HG02642 (cell line): ENCODE results near the gene UBTD2.
"Not testable (repeated sequence)": the region's sequence is repeated elsewhere in the genome, so short reads cannot be mapped to it uniquely, and the experiment has no call there.

ENCODE experiments used
- ATAC-seq: cut with Tn5 transposase; IDR thresholded peaks from one replicate; pipeline ENCODE4 v1.9.1; 2021; ENCODE audit warnings: mild to moderate bottlenecking; ENCODE audit not compliant: unreplicated experiment, poor library complexity

UBTD2 gene

DNA sequence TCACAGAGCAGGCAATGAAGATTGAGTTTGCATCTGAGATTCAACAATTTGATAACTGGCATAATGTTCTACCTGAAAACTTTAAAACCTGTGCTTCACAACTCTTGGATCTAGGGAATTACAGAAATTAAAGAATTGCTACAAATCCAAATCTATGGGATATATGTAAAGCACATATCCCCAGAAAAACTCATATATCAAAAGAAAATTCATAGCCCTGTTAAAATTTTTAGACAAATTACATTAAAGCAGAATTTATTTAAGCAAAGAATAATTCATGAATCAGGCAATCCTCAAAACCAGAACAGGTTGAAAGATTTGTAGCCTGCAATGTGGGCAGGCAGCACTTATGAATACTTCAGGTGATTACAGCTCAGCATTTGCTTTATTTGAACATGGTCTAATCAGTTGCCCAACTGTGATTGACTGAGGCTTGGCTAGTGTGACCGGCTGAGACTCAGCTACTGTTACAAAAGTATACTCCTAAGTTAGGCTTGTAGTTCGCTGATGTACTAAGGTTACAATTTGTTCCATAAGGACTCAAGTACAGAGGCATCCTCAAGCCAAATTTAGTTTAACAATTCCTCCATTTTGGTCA, 10.3 kb upstream of the UBTD2 start:
- ATAC-seq = no peak

DNA sequence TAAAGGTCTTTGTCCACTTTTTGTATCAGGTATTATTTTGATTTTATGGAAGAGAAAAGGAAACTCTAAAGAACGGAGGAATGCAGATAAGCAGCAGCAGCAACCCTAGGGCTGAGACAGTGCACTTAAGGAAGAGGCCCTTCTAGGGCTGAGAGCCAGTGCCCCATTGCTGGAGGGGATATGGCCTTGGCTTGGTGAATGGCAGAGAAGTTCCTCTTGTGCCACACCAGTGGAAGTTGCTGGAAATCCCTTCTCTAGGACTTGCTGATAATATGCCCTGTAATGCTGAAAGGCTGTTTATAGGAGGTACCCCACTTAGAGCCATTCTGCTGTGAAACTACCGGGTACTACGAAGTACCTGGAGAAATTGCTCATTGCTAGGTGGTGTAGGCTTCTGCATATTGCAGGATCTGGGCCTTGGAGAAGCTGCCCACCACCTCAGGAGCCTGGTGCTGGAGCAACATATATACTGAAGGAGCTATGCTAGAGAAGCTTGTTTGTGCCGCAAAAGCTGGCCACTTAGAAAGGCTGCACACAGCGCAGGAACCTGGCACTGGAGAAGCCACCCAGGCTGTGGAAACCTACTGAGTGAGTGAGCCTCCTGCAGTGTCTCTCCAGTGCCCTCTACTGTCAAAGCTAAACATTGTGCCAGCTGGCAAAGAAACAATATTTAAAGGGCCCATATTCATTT, 9.6 kb upstream of the UBTD2 start:
- peak; percentile 89 for ATAC-seq

DNA sequence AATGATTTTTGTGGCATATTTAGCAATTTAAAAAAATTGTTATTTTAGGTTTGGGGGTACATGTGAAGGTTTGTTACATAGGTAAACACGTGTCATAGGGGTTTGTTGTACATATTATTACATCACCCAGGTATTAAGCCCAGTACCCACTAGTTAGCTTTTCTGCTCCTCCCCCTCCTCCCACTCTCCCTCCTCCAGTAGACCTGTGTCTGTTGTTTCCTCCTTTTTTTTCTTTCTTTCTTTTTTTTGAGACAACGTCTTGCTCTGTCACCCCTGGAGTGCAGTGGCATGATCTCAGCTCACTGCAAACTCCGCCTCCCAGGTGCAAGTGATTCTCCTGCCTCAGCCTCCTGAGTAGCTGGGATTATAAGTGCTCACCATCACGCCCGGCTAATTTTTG, 8.3 kb upstream of the UBTD2 start:
- ATAC-seq = not testable (repeated sequence)

DNA sequence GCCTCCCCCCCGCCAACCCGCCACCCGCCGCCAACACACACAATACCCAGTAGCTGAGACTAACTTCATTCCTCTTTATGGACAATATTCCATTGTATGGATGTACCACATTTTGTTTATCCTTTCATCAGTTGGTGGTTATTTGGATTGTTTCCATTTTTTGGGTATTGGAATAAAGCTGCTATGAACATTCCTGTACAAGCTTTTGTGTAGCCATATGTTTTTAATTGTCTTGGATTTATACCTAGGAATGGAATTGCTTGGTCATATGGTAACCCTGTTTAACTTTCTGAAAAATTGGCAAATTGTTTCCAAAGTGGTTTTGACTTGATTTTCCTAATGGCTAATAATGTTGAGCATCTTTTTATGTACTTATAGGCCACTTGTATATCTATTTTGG, 4.9 kb upstream of the UBTD2 start:
- ATAC-seq = no peak

DNA sequence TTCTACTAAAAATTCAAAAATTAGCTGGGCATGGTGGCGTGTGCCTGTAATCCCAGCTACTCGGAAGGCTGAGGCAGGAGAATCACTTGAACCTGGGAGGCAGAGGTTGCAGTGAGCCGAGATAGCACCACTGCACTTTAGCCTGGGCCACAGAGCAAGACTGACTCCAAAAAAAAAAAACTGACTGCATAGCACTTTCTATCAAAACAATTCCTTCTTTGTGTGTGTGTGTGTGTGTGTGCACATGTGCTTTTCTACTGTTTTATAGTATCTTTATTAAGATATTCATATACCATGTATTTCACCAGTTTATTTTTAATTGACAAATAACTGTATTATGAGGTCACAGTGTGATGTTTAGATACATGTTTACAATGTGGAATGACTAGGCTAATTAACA, 3.6 kb upstream of the UBTD2 start:
- ATAC-seq = not testable (repeated sequence)

DNA sequence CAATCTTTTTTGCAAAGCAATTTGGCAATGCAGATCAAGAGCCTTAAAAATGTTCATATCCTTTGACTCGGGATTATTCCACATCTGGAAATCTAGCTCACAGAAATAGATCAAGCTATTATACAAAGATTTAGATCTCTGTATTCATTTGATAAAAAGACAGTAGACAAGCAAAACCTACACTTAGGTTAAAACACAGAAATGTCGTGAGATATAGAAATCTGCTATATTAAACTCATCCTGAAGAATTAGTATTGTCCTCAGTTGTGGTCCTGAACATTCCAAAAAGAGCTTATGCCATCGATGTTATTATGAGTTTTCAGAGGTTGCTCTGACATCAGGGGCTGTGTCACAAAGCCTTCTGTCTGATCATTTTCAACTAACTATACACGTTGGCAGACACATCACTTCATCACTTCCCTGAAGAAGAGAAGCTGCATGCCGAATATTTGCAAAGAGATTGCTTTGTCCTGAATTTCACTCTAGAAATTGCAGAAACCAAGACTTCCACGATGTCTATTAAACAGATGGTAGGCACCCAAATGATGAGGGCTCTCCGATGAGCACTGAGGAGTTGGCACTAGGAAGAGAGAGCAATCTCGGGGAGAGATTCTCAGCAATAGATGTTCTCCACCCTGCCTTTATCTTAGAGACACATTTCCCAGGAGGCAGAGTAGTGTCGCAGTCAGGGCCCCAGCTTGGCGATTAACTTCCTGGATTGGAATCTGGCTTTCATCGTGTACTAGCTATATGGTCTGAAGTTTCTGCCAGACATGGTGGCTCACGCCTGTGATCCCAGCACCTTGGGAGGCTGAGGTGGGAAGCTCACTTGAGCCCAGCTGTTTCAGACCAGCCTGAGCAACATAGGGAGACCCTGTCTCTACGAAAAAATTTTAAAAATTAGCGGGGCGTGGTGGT, 1.9 kb upstream of the UBTD2 start:
- no peak for ATAC-seq

DNA sequence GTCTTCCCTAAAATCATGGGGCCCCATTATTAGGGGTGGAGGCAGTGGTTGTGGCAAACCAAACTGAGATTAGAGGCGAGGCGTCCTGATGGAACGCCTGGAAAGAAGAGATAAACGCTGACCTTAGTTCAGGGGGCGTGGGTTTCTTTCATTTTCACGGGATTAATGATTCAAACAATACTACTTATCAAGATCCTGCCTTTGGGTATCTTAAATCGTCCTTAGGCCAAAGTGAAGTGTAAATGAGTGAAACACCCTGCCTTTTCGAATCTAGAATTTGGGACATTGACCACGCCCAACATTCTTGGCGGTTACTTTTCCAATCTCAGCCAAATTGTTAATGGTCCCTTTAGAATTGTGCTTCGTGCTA, 1.0 kb upstream of the UBTD2 start:
- ATAC-seq = no peak

DNA sequence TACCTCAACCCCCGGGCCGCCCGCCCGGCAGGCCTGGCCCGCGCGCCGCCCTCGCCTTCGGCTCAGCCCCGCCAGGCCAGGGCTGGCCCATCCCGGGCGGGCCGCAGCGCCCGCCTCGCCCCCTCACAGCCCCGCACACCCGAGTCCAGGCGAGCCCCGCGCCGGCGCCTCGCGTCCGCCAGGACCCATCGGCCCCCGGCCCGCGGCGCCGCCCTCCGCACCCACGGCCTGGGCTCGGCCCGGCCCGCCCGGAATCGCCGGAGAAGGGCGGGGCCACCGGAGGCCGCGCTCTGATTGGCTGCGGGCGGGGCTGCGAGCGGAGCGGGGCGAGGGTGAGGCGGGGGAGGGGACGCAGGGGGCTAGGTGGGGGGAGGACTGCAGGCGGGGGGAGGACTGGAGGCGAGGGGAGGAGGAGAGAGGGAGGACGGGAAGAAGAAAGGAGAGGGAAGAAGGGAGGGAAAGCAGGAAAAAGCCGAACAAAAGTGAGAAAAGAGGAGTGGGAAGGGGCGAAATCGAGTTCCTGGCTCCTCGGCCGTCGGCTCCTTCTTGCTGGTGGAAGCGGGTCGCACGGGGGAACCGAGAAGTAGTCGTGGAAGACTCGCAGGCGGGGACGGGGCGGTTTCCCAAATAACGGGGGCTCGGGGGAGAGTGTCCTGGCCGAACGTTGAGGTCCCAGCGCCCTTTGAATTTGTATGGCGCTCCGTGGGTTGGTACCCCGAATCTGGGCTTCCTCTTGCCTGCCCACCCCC, 472 bp upstream of the UBTD2 start:
- peak; percentile 89 for ATAC-seq

DNA sequence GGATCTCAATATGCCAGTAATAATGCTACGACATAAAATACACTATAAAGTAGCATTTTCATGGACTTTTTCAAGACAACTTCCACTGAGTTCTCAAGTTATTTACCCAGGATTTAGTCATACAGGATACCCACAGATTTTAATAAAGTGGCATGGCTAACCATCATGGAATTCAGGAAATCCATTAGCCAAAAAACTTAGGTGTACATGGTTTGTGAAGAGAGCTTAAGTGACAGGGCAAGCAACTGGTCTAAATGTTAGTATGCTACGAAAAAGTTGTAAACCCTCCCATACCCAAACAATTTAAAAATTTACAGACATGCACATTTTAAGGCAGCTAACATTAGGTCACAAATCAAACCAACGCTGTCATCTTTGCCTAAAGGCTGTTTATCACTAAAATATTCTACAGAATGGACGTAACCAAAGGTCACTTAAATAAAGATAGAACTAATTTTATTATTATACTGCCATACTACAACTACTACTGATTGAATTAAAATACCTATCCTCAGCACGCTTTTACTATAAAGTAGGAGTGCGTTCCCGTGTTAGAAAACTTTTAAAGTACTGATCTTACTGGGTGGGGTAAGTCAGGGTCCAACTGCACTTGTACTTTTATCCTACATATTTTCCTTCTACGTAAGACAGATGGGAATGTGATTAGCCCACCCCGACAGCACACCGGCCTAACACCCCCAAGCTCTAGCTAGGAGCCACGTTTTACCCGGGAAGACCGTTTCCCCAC, 1.1 kb downstream of the UBTD2 start:
- no peak for ATAC-seq

DNA sequence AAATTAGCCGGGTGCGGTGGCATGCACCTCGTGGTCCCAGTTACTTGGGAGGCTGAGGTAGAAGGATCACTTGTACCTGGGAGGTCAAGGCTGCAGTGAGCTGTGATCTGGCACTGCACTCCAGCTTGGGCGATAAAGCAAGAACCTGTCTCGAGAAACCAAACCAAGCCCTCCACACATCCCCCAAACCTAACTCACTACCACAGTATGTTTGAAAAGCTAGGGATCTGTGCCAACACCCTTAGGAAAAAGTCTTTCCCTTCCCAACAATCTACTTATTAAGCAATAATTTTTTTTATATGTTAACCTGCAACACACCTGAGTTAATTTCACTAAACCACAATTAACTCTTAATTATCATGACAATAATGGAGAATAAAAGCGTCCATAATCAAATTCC, 2.2 kb downstream of the UBTD2 start:
- no peak for ATAC-seq

DNA sequence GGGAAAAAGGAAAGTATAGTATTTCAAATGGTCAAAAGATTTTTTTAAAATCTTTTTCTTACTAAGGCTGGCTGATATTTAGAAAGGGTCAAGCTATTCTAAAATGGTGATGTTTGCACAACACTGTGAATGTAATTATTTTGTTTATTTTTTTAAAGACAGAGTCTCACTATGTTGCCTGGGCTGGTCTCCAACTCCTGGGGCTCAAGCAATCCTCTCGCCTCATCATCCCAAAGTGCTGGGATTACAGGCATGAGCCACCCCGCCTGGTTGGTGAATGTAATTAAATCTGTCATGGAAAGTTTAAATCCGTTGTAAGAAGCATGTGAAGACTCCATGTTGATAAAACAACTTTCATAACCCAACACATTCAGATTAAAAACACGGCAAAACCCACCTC, 2.6 kb downstream of the UBTD2 start:
- no peak for ATAC-seq

GRCh38 chr5:172280317-172280716, 3.2 kb downstream of the UBTD2 start:
- ATAC-seq = no peak

GRCh38 chr5:172278356-172278755, 5.2 kb downstream of the UBTD2 start:
- no peak for ATAC-seq

DNA sequence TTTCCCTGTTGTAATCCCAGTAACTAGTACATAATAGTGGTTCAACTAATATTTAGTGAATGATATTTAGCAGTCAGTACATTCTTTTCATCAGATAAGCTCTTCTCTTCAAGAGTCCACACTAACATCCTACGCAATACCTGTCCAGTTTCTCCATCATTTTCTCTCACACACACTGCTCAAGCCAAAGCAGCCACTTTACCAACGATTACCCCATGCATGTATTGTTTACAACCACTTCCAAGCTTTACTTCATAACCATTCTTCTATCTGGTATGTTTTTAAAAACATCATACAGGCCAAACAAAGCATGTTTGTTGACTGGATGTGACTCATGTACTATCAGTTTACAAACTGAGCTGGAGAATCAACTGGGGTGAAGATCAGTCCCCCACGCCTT, 7.3 kb downstream of the UBTD2 start:
- no peak for ATAC-seq

DNA sequence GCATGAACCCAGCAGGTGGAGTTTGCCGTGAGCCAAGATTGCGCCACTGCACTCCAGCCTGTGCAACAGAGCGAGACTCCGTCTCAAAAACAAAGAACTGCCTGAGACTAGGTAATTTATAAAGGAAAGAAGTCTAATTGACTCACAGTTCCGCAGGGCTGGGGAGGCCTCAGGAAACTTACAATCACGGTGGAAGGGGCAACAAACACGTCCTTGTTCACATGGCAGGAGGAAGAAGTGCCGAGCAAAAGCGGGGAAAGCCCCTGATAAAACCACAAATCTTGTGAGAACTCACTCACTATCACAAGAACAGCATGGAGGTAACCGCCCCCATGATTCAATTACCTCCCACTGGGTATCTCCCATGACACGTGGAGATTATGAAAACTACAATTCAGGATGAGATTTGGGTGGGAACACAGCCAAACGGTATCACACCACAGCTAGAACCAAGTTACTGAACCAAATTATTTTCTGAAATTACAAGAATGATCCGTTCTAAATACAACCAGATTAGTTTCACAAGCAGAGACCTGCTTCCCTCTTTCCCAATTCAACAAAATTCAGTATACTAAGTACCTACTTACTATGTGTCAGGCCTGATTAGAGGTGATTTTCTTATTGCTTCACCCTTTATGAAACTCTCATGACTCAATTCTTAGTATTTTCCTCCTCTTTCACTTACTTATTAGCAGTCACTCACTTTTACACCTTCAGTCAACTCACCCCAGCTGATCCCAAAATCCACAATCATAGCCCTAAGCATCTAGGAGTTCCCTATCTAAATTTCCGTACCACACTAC, 8.4 kb downstream of the UBTD2 start:
- no peak for ATAC-seq

- no peak for ATAC-seq
Measured at GRCh38 chr5:172267943-172268342, 15.6 kb downstream of the UBTD2 start.

GRCh38 chr5:172266676-172267092, 16.9 kb downstream of the UBTD2 start:
- ATAC-seq = no peak

DNA sequence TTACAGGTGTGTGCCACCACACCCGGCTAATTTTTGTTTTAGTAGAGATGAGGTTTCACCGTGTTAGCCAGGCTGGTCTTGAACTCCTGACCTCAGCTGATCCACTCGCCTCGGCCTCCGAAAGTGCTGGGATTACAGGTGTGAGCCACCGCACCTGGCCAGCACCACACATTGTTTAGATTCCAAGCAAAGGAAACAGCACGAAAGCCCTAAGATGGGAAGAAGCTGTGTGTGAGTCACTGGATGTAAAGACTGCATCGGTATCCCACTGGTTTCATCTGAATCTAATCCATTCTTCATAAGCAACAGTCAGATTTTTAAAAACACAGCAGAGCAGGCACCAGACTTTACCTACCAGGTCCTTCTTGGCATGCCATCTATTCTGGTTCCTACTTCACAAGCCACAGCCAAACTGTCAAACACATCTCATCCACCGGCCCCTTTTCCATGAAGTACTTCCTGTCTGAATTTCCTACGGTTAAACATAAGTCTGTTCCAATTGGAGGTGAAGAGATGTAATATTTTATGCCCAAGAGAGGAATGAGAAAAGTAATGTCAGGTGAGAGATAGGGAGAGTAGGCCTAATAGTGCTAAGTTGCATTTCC, 17.4 kb downstream of the UBTD2 start:
- no peak for ATAC-seq
